Effector memory CD4-positive, alpha-beta T cell (primary cell): ENCODE data around the gene RNASE8.

Experiments used
- DNase-seq, 3 donors: peaks; one replicate each; pipeline ENCODE4 v3.0.0-alpha.2; 2020
- H3K27ac ChIP-seq: 2 replicates; pipeline ENCODE4 v1.7.0; 2013; ENCODE audit warnings: mild to moderate bottlenecking, low read length, moderate library complexity; ENCODE audit not compliant: insufficient read depth, poor library complexity, severe bottlenecking
- H3K27me3 ChIP-seq: replicated peaks from 2 replicates; pipeline ENCODE4 v1.7.0; 2013; ENCODE audit warnings: mild to moderate bottlenecking, low read length; ENCODE audit not compliant: insufficient read depth, control insufficient read depth, poor library complexity, severe bottlenecking
- H3K36me3 ChIP-seq: 2 replicates; pipeline ENCODE4 v1.7.0; 2013; ENCODE audit warnings: mild to moderate bottlenecking, low read length, moderate library complexity; ENCODE audit not compliant: control insufficient read depth, insufficient read depth
- H3K4me1 ChIP-seq: 2 replicates; pipeline ENCODE4 v1.7.0; 2013; ENCODE audit warnings: low read length, mild to moderate bottlenecking; ENCODE audit not compliant: control insufficient read depth, insufficient read depth, poor library complexity, severe bottlenecking
- H3K4me3 ChIP-seq: 2 replicates; pipeline ENCODE4 v1.7.0; 2013; ENCODE audit warnings: low read length, low read depth, mild to moderate bottlenecking; ENCODE audit not compliant: insufficient read depth, poor library complexity, severe bottlenecking
- H3K9me3 ChIP-seq: 2 replicates; pipeline ENCODE4 v1.7.0; 2013; ENCODE audit warnings: mild to moderate bottlenecking, low read length, moderate library complexity; ENCODE audit not compliant: control insufficient read depth

RNASE8 gene

DNA sequence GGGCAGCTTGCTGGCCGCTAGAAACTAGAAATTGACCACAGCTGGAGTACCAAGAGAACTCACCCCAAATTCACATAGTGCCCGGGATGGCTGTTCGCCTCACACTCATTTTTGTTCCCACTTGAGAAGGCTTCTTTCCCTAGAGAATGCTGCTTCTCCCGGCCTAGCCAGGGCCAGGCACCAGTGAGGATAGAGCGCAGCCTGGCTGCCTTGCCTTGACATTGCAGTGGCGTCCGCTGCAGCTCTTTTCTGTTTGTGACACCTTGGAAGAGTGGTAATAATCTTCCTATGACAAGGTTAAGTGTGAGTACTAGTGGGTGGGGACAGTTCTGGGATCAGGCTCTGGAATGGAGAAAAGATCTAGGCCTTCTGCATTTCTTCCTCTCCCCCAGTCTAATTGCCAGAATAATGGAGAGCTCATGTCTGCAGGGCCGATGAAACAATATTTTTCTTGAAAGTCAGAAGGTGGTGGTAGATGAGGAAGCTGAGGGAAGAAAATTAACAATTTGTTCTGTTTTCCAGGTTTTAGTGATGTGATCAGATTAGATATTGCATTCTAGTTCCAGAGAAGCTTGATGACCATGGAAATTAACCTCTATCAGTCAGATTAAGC is 46.9 kb downstream of the RNASE8 start:
- no peaks in the 10 kb centered on the region for H3K27me3 ChIP-seq
- H3K4me3 ChIP-seq = peak overlapping the region; percentile 87
- peak overlapping the region; percentile 97 for H3K27ac ChIP-seq
- DNase-seq = peak; percentile 25 to 47 (median 44)
- no peaks in the 10 kb centered on the region for H3K9me3 ChIP-seq
- no peaks in the 10 kb centered on the region for H3K36me3 ChIP-seq
- peaks cover 17% of the 10 kb centered on the region for H3K4me1 ChIP-seq

DNA sequence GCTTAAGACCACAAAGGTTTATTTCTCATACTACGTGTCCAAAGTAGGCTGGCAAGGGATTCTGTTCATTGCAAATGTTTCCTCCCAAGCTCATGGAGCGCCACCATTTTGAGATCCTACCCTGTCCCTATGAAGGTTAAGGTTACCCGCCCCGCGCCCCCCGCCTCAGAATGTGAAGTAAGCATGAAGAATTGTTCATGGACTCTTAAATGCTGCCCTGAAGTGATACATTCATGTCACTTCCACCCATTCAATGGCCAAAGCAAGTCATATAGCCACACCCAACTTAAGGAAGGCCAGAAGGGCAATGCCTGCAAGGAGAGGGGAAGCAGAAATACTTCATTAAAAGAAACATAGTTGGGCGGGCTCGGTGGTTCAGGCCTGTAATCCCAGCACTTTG is 47.5 kb downstream of the RNASE8 start:
- H3K27me3 ChIP-seq = no peaks in the 10 kb centered on the region
- H3K4me1 ChIP-seq = peaks cover 17% of the 10 kb centered on the region
- no peak for DNase-seq
- H3K36me3 ChIP-seq = no peaks in the 10 kb centered on the region
- no peaks in the 10 kb centered on the region for H3K9me3 ChIP-seq
- H3K4me3 ChIP-seq = no peak overlapping the region
- no peak overlapping the region for H3K27ac ChIP-seq

- Histone ChIP-seq H3K27me3 (no peaks in the 10 kb centered on the region), H3K9me3 (no peaks in the 10 kb centered on the region), H3K27ac (no peak overlapping the region), H3K4me3 (no peak overlapping the region), H3K4me1 (peaks cover 17% of the 10 kb centered on the region), H3K36me3 (no peaks in the 10 kb centered on the region)
- DNase-seq = no peak
Observed at GRCh38 chr14:21106176-21106497, 48.5 kb downstream of the RNASE8 start.

- peak; percentile 48 to 64 (median 58) for DNase-seq
- no peaks in the 10 kb centered on the region for H3K9me3 ChIP-seq
- no peak overlapping the region for H3K27ac ChIP-seq
- peaks cover 17% of the 10 kb centered on the region for H3K4me1 ChIP-seq
- H3K27me3 ChIP-seq = no peaks in the 10 kb centered on the region
- no peak overlapping the region for H3K4me3 ChIP-seq
- H3K36me3 ChIP-seq = no peaks in the 10 kb centered on the region
Observed at GRCh38 chr14:21106498-21107282, 49.1 kb downstream of the RNASE8 start.

- no peak overlapping the region for H3K4me3 ChIP-seq
- H3K27ac ChIP-seq = no peak overlapping the region
- no peaks in the 10 kb centered on the region for H3K27me3 ChIP-seq
- peaks cover 17% of the 10 kb centered on the region for H3K4me1 ChIP-seq
- H3K36me3 ChIP-seq = no peaks in the 10 kb centered on the region
- no peaks in the 10 kb centered on the region for H3K9me3 ChIP-seq
- no peak for DNase-seq
Observed at GRCh38 chr14:21107283-21107800, 49.7 kb downstream of the RNASE8 start.
